Fibroblast of villous mesenchyme (primary cell): Measurements from ENCODE around the gene CCDC134. TPM values are rescaled to one million over a fixed set of nuclear protein-coding genes. Genes with fewer than 3 reads are reported as not detected.
A peak's percentile ranks its signal among the peaks of the same experiment; 100 is the strongest.

Experiments
- DNase-seq: peaks from one replicate; pipeline ENCODE4 v3.0.0-alpha.2; 2010; ENCODE audit warnings: low read depth
- H3K4me3 ChIP-seq: 2 replicates; pipeline ENCODE4 v1.5.1; 2011; ENCODE audit warnings: low read depth, mild to moderate bottlenecking, low read length
- CTCF ChIP-seq: IDR thresholded peaks from 2 replicates; pipeline ENCODE4 v1.5.1; 2012; ENCODE audit warnings: low read depth, mild to moderate bottlenecking, low read length; ENCODE audit not compliant: insufficient read depth
- total RNA-seq: library from RNA; depleted of rRNA; stranded (reverse); fragments of >200 nt; gene quantifications from 2 replicates; pipeline ENCODE4 v1.2.3, GENCODE V29; 2012

Gene CCDC134
- total RNA-seq, 1 donor: 16.0 TPM

GRCh38 chr22:41776381-41776780 lies 24.1 kb upstream of the CCDC134 start:
- no peak for DNase-seq
- H3K4me3 ChIP-seq: no peak overlapping the region
- no peak for TF ChIP-seq CTCF

GRCh38 chr22:41777749-41778425 lies 22.6 kb upstream of the CCDC134 start:
- H3K4me3 ChIP-seq: no peak overlapping the region
- DNase-seq: no peak
- no peak for TF ChIP-seq CTCF

- TF ChIP-seq CTCF: no peak
- DNase-seq: no peak
- no peak overlapping the region for H3K4me3 ChIP-seq
Measured at GRCh38 chr22:41779929-41780505, 20.5 kb upstream of the CCDC134 start.

GRCh38 chr22:41780746-41781505 lies 19.6 kb upstream of the CCDC134 start:
- peak; percentile 65 for DNase-seq
- H3K4me3 ChIP-seq: no peak overlapping the region
- no peak for TF ChIP-seq CTCF

- no peak for TF ChIP-seq CTCF
- H3K4me3 ChIP-seq: no peak overlapping the region
Measured at GRCh38 chr22:41781507-41781906, 19.0 kb upstream of the CCDC134 start.

GRCh38 chr22:41782316-41782715 lies 18.2 kb upstream of the CCDC134 start:
- DNase-seq: no peak

More at GRCh38 chr22:41781507-41781906, 19.0 kb upstream of the CCDC134 start:
- DNase-seq: no peak

More at GRCh38 chr22:41782316-41782715, 18.2 kb upstream of the CCDC134 start:
- no peak for TF ChIP-seq CTCF
- no peak overlapping the region for H3K4me3 ChIP-seq
